Right forelimb (tissue), 1 donor: ENCODE measurements around the gene SCN3B.

ENCODE experiments used
- DNase-seq: peaks from one replicate; pipeline ENCODE4 v3.0.0-alpha.2; 2018

The SCN3B gene

DNA sequence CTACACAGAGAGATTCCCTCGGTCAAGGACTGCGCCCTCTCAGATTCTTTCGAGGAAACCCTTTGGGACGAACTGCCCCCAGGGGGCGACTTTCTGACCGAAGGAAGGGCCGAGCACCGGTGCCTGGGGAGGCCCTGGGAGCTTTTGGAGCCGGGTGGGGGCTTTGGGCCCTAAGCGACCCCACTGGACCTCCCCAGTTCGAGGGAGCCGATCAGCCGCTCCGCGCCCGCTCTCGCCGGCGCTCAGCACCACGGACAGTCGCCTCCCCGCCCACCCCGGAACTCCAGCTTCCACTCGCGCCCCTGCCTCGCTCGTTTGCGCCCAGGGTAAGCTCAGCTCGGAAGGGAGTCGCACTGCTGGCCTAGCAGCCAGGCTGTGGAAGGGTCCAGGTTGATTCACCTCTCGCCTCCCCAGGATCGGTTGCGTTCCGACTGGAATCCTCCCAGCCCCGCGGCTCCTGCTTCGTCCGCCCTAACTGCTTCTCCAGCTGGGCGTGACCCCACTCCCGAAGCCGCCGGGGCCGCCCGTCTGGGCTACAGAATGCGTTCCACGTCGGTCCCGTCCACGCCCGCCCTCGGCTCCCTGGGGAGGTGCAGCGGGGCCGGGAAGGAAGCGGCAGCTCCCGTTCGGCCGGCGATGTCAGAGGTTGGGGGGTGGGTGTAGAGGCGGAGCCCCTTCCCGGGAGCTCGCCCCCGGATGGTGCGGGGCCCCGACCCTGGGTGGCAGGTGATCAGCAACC is 428 bp downstream of the SCN3B start:
- peak; percentile 75 for DNase-seq

DNA sequence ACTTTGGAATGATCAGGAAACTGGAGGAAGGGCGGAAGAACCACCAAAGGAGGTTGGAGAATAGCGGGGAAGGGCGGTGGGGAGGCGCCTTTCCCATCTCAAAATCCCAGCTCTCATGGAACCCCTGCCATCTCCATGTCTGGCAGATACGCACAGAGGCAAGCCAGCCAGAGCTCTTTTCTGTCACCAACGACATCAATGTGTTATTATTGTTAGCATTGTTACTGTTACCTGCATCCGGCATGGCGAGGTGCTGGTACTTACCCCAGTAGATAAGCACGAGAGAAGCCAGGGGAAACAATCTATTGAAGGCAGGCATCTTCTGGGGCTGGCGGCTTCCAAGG is 969 bp downstream of the SCN3B start:
- no peak for DNase-seq

DNA sequence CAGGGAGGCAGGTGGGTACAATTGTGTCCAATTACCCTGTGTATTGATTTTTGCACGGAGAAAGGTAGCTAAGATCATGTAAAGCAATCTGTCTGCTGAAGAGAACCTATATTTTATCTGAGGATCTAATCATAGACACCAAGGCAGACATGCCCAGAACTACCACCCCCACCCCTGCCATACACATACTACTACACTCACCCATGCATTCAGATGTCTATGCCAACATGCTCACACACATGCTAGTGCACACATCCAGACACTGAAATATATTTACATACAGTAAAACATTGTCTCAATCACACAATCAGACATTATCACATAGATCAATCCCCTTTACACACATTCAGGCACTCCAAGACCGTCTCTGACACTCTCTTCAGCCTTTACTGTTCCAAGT is 1.8 kb downstream of the SCN3B start:
- no peak for DNase-seq

GRCh38 chr11:123650901-123651300 is 3.5 kb downstream of the SCN3B start:
- no peak for DNase-seq

DNA sequence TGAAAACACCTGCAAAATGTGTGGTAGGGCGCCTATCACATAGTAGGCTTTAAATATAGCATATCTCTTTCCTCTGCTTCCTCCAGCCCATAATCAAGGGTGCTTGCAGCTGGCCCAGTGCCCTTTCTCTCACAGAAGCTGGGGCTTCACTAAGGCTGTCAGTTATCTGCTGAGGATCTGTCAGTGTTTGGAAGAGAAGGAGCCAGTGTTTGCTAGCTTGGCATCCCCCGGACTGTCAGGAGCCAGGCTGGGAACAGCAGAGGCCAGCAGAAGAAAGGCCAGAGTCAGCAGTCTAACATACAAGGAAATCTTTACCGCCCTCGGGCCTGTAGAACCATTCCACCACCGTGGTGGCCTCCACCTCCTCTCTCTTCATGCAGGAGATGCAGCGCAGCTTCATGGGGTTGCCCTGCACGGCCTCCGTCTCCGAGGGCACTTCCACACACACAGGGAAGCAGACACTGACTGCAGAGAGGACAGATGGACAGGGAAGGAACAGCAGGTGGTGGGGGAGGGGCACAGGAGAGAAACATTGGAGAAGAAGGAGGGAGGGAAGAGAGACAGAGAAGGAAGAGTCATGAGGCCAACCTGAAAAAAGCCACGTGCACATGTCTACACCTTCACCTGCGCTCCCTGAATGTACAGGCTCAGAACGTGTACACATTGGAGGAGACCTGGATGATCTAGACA is 9.0 kb downstream of the SCN3B start:
- DNase-seq, result no peak

DNA sequence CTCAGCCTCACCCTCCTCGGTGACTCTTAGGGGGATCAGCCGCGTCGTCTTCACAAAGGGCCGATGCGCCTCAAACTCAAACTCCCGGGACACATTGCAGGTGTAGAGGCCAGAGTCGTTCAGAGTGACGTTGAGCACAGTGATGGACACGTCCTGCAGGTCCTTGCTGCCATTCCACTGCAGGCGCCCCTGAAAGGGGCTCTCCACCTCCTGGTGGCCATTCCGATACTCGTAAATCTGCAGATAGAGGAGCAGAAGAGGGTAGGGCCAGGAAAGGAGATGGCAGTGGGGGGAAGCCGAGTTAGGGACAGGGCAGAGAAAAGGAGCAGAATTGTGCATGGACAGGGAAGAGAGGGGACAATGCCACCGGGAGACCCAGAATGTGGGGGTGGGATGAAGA is 12.0 kb downstream of the SCN3B start:
- DNase-seq, result no peak

- DNase-seq, result no peak
Observed at GRCh38 chr11:123641495-123641840, 13.0 kb downstream of the SCN3B start.

- no peak for DNase-seq
Observed at GRCh38 chr11:123640677-123641494, 13.5 kb downstream of the SCN3B start.

DNA sequence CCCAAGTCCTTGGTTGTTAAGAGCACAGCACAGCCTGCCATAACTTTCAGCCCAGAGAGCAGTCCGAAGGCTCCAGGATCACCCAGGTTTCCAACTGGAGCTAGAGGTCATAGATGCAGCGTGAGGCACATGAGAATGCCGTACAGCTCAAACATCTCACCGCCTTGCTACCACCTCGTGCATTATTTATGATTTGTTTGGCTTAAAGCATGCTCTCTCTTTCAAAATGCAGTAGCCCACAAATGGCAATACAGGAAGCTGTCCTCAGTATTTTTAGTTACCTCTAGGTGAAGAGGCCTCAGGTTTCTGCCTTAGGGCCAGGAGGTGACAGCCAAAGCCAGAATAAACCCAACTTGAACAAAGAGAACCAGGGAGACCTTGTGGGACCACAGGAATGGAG is 14.4 kb downstream of the SCN3B start:
- no peak for DNase-seq

DNA sequence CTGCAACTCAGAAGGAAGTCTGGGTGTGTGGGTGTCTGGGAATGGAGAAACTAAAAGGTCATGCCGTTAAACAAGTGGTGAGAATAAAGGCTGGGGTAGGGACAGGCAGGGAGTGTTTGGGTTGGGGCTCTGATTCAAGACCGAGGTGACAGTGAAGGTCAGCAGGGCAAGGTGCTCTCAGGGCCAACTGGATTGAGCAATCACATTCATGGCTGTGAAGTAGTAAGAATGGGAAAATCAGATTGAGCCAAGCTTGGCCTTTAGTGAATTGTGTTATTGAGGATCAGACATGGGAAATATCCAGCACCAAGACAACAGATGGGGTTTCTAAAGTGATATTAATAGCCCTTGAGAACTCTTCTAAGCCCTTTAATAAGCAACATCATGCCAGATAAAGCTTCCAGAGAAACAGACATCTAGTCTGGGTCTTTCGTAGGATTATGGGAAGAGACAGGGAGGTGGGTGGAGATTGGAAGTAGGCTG is 24.3 kb downstream of the SCN3B start:
- DNase-seq, result no peak

DNA sequence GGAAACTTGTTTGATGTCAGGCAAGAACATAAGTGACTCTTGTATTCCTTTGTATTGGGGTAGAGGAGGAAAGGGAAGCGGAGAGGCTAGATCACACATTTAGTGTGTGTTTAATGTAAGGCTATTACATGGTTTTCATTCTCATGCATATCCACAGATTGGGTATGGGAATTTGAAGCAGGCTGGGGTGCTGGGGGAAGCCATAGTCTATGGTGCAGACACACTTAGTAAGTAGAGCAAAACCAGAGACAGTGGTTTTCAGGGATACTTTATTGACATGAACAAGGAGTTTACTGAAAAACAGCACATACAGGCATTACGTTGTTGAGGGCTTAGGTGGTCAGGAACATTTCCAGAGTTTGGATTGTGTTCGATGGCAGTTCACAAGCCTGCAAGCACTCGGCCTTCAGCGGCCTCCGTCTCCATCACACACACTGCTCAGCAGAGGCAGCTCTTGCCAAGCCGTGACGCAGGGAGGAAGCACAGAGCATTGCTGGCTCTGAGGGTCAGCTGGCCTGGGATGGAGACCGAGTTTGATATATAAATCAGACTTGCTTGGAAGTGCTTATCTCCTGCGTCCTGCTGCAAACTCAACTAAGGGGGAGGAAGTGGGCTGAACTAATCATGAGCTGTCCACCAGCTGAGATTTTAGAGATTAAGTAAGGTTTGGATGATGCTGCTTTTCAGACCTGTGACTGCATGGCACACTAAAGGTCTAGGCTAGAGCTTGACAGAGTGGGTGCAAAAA is 25.3 kb downstream of the SCN3B start:
- no peak for DNase-seq

GRCh38 chr11:123624974-123625373 is 29.4 kb downstream of the SCN3B start:
- DNase-seq, result no peak

DNA sequence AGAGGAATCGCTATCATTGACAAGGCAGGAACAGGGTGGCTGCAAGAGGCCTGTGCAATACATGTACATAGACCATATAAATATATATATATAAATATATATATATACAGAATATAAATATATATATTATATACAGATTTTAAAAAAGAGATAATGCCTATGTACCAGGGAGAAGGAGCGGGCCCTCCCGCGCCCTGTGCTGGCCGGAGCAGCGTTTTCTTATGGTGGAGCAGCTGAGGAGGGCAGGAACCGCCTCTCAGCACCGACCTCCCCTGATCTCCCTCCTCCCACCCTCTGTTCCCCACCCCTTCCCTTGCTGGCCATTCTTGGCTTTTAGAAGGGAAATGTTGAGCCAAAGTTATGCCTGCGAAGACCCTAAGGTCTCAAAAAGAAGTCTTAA is 31.8 kb downstream of the SCN3B start:
- DNase-seq, result no peak

GRCh38 chr11:123616505-123617198 is 37.8 kb downstream of the SCN3B start:
- no peak for DNase-seq

DNA sequence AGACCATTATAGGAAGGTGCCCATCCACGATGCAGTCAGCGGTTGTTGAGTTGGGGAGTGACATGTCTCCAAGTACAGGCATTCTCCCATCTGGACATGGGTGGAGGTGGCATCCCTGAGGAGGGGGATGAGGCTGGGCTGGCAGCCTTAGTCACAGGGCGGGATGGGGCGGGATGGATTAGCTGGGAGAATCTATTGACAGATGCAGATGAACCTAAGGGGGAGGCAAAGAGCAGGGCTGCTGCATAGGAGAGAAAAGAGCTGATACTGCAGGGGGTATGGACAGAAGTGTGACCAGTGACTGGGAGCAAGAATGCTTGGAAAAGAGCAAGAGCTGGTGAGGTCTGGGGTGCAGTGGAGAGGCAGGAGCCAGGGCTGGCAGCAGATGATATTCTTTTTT is 42.7 kb downstream of the SCN3B start:
- no peak for DNase-seq

DNA sequence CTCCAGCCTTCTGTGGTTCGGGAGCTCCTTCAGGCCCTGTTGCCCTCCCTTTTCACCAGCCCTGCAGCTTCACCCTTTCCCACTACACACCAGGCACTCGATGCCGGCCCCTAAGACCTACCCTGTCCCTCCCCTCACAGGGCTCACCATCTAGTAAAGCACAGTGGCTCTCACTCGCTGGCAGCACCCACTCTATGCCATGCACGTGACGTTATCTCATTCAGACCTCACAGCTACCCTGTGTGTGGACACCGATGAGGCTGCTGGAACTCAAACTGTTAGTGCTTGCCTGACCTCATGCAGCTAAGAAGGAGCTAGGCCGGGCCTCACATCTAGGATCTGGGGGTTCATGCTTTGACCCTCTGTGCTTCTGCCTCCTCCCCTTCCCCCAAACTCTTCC is 45.5 kb downstream of the SCN3B start:
- no peak for DNase-seq

- DNase-seq, result no peak
Observed at GRCh38 chr11:123608371-123608770, 46.1 kb downstream of the SCN3B start.

- DNase-seq, result no peak
Observed at GRCh38 chr11:123607781-123608180, 46.6 kb downstream of the SCN3B start.

GRCh38 chr11:123603666-123604065 is 50.8 kb downstream of the SCN3B start:
- no peak for DNase-seq

GRCh38 chr11:123601743-123602142 is 52.7 kb downstream of the SCN3B start:
- no peak for DNase-seq

GRCh38 chr11:123601136-123601535 is 53.3 kb downstream of the SCN3B start:
- DNase-seq, result no peak

DNA sequence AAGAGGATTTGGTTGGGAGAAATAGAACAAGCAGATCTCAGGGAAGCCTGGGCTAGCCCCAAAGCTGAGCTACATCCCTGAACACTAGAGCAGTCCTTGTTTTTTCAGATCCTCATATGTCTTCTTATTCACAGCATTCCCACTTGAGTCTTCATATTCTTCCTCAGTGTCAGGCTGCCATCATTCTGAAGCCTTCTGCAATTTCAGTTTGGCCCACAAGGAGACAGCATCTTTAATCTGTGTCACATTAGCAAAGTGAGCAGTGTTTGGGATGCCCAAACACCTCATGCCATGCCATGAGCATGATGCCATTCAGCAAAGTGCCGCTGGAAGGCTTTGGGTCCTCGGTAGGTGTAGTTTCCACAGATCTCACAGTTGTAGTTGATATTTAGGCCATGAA is 56.6 kb downstream of the SCN3B start:
- no peak for DNase-seq

GRCh38 chr11:123594921-123595320 is 59.5 kb downstream of the SCN3B start:
- DNase-seq, result no peak
